ENCODE measurements around the gene CLMP. TPM values are rescaled to one million over a fixed set of nuclear protein-coding genes. Genes with fewer than 3 reads are reported as not detected.

Gene CLMP
- total and polyA plus RNA-seq, 2 experiments from 2014 or later, result 7.1 to 18.4 TPM

DNA sequence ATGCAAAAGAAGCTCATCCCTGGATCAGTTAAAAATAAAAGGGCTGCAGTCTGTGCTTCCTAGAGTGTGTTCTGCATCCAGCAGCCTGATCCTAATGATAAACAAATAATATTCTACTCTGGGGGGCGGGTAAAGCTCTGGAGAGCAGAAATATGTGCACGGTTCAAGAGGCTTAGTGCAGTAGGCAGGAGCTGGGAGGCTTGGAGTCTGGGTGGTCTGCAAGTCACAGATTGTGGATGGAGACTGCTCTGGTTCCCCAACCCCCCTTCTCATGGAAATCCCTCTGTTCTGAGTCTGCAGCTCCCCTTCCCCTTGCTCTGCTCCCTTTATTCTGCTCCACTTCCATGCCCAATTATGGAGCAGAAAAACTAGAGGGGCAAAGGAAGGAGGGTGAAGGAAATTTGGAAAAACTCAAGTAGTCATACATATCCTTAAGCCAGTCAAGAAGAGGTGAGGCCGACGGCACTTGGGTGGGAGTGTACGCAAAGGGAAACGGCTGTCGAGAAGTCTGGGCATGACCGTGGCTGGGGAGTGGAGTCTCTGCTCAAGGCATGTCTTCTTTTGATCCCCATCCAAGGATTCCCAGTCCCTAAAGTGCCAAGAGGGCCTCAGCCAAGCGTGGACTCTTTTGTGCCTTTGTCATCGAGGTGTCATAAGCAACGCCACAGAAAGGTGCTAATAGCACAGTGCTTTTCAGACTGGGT is 16.3 kb upstream of the CLMP start (continued):
- TF ChIP-seq, protein P1, sequence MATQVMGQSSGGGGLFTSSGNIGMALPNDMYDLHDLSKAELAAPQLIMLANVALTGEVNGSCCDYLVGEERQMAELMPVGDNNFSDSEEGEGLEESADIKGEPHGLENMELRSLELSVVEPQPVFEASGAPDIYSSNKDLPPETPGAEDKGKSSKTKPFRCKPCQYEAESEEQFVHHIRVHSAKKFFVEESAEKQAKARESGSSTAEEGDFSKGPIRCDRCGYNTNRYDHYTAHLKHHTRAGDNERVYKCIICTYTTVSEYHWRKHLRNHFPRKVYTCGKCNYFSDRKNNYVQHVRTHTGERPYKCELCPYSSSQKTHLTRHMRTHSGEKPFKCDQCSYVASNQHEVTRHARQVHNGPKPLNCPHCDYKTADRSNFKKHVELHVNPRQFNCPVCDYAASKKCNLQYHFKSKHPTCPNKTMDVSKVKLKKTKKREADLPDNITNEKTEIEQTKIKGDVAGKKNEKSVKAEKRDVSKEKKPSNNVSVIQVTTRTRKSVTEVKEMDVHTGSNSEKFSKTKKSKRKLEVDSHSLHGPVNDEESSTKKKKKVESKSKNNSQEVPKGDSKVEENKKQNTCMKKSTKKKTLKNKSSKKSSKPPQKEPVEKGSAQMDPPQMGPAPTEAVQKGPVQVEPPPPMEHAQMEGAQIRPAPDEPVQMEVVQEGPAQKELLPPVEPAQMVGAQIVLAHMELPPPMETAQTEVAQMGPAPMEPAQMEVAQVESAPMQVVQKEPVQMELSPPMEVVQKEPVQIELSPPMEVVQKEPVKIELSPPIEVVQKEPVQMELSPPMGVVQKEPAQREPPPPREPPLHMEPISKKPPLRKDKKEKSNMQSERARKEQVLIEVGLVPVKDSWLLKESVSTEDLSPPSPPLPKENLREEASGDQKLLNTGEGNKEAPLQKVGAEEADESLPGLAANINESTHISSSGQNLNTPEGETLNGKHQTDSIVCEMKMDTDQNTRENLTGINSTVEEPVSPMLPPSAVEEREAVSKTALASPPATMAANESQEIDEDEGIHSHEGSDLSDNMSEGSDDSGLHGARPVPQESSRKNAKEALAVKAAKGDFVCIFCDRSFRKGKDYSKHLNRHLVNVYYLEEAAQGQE (IDR thresholded peaks at IDR 0.05; ENCODE audit: unreplicated experiment), result no peak

DNA sequence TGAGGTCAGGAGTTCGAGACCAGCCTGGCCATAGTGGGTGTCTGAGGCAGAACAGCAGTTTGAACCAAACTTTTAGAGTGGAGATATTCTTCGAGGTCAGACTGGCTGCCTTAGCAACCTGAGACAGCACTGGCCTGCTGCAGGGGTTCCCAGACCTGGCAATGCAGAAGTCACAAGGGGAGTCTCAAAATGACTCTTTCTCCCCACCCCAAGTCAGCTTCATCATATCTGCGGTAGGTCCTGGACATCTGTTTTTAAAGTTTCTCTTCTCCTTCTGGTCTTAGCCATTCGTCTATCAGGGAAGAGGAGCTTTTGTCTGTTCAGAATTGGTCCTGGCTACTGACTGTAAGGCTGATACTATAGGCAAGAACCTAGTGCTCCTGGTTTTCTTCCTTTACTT is 14.5 kb upstream of the CLMP start:
- H3K79me2 ChIP-seq (replicated peaks; ENCODE audit: insufficient read depth), result no peaks in the 10 kb centered on the region
- peaks cover 36% of the 10 kb centered on the region for H3K4me1 ChIP-seq (ENCODE audit: insufficient read depth)
- H3K4me2 ChIP-seq, result no peak overlapping the region
- H3K36me3 ChIP-seq (ENCODE audit: insufficient read depth), result no peaks in the 10 kb centered on the region
- Mint-ChIP-seq H3K4me1 (peaks cover 27% of the 10 kb centered on the region), H3K36me3 (ENCODE audit: low read depth) (no peaks in the 10 kb centered on the region), H3K4me3 (no peak overlapping the region), H3K9me3 (no peaks in the 10 kb centered on the region), H3K27ac (no peak overlapping the region), H3K27me3 (ENCODE audit: insufficient read depth, low read depth, poor library complexity) (peaks cover 7% of the 10 kb centered on the region)
- DNase-seq (ENCODE audit: low spot score), result no peak
- no peaks in the 10 kb centered on the region for H3K9me2 ChIP-seq (ENCODE audit: insufficient read depth)
- no peaks in the 10 kb centered on the region for H4K20me1 ChIP-seq (replicated peaks; ENCODE audit: insufficient read depth)
- 0 out of 2 replicates have a peak, but pooled peaks cover 13% of the 10 kb centered on the region for H3F3A ChIP-seq (replicated peaks; ENCODE audit: low read depth)
- no peak overlapping the region for H3K4me3 ChIP-seq
- H3K27ac ChIP-seq (ENCODE audit: low read depth), result no peak overlapping the region
- TF ChIP-seq CREB1 (CRISPR knock-in tag; IDR thresholded peaks at IDR 0.05; ENCODE audit: low read depth), result no peak
- TF ChIP-seq ZNF114 (CRISPR knock-in tag; IDR thresholded peaks at IDR 0.05), result no peak
- no peaks in the 10 kb centered on the region for H3K27me3 ChIP-seq (ENCODE audit: insufficient read depth)
- ATAC-seq, result no peak
- H2AFZ ChIP-seq, result peak overlapping the region; percentile 47; the same call in 1 of the 2 replicates

DNA sequence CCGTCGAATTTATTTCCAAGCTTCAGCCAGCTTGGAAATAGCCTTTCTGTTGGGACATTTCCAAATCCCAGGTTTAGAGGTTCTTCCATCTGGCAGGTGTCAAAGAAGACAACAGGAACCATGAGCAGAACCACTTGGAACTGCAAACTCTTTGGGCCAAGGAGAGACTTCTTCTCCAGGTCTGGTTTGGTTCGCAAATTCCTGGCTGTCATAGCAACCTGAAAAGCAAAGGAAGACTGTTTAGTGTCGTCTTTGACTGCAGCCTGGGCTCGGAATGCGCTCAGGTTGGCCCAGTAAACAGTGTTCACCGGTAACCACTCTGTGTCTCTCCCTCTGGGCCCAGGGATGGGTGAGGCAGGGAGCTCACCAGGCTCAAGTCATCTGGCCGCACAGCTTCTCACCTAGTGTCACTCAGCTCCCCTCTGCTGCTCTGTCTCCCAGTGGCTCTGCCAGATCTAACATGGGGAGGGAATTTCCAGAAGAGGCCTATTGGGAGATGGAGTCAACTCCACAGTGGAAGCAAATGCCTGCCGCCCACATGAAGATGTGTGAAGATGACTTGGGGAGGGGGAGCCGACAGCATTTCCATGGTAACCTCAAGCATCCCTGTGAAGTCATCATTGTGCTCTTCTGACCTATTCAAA is 11.9 kb upstream of the CLMP start:
- DNase-seq (ENCODE audit: low spot score) (peak; percentile 84), ATAC-seq (peak; percentile 79)
- Histone ChIP-seq H3K9me2 (ENCODE audit: insufficient read depth) (0 out of 2 replicates have a peak, but pooled peaks cover 7% of the 10 kb centered on the region), H3K36me3 (ENCODE audit: insufficient read depth) (no peaks in the 10 kb centered on the region), H2AFZ (peak overlapping the region; percentile 38; the same call in 1 of the 2 replicates), H3K4me1 (ENCODE audit: insufficient read depth) (peaks cover 35% of the 10 kb centered on the region), H3K4me3 (no peak overlapping the region), H4K20me1 (replicated peaks; ENCODE audit: insufficient read depth) (no peaks in the 10 kb centered on the region), H3K27ac (ENCODE audit: low read depth) (no peak overlapping the region; the same call in 1 of the 2 replicates), H3K27me3 (ENCODE audit: insufficient read depth) (no peaks in the 10 kb centered on the region), H3K79me2 (replicated peaks; ENCODE audit: insufficient read depth) (no peaks in the 10 kb centered on the region), H3K4me2 (0 out of 2 replicates have a peak overlapping the region, but pooled peaks have one; percentile 45), H3F3A (replicated peaks; ENCODE audit: low read depth) (0 out of 2 replicates have a peak, but pooled peaks cover 13% of the 10 kb centered on the region)
- Mint-ChIP-seq H3K4me1 (peaks cover 31% of the 10 kb centered on the region), H3K27me3 (ENCODE audit: insufficient read depth, low read depth, poor library complexity) (peaks cover 15% of the 10 kb centered on the region), H3K9me3 (no peaks in the 10 kb centered on the region), H3K36me3 (ENCODE audit: low read depth) (no peaks in the 10 kb centered on the region), H3K4me3 (no peak overlapping the region), H3K27ac (peak overlapping the region; percentile 12; the same call in 1 of the 2 replicates)
- TF ChIP-seq NANOG (IDR thresholded peaks at IDR 0.05; ENCODE audit: borderline replicate concordance), result no peak
- TF ChIP-seq CREB1 (CRISPR knock-in tag; IDR thresholded peaks at IDR 0.05; ENCODE audit: low read depth), result no peak
- TF ChIP-seq ZNF331 (CRISPR knock-in tag; IDR thresholded peaks at IDR 0.05; ENCODE audit: low read depth), result no peak
- TF ChIP-seq, protein P2, sequence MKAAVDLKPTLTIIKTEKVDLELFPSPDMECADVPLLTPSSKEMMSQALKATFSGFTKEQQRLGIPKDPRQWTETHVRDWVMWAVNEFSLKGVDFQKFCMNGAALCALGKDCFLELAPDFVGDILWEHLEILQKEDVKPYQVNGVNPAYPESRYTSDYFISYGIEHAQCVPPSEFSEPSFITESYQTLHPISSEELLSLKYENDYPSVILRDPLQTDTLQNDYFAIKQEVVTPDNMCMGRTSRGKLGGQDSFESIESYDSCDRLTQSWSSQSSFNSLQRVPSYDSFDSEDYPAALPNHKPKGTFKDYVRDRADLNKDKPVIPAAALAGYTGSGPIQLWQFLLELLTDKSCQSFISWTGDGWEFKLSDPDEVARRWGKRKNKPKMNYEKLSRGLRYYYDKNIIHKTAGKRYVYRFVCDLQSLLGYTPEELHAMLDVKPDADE (IDR thresholded peaks at IDR 0.05), result no peak
- TF ChIP-seq, protein P1 (IDR thresholded peaks at IDR 0.05; ENCODE audit: unreplicated experiment), result no peak
- no peak for TF ChIP-seq STAT1 (IDR thresholded peaks at IDR 0.05; ENCODE audit: unreplicated experiment)
